AG04449 (cell line): ENCODE results near the gene LKAAEAR1.

Experiments
- CTCF ChIA-PET: fragments of 350-600 bp; formaldehyde crosslinking; extraction: SDS; loops from one replicate; lab custom pipeline; 2021; ENCODE audit warnings: antibody characterized with exemption; lab: Yijun Ruan, JAX
- POLR2A ChIA-PET: fragments of 400-600, 350-600 bp; formaldehyde crosslinking; extraction: SDS; loops from one replicate; lab custom pipeline; 2020; ENCODE audit warnings: antibody characterized with exemption, inconsistent platforms; lab: Yijun Ruan, JAX
- DNase-seq: peaks from one replicate; pipeline ENCODE4 v3.0.0-alpha.2; 2010; ENCODE audit warnings: low read depth, low spot score
- H3K4me3 ChIP-seq: 2 replicates; pipeline ENCODE4 v1.5.1; 2011; ENCODE audit warnings: low read depth, mild to moderate bottlenecking, control low read depth, low read length
- TF ChIP-seq, protein P1 (sequence below): IDR thresholded peaks from one replicate; pipeline ENCODE4 v1.5.1; 2011; ENCODE audit warnings: mild to moderate bottlenecking, moderate library complexity, low read length, control low read depth, inconsistent platforms; ENCODE audit not compliant: insufficient read depth; ENCODE audit errors: missing control alignments

LKAAEAR1 gene

DNA sequence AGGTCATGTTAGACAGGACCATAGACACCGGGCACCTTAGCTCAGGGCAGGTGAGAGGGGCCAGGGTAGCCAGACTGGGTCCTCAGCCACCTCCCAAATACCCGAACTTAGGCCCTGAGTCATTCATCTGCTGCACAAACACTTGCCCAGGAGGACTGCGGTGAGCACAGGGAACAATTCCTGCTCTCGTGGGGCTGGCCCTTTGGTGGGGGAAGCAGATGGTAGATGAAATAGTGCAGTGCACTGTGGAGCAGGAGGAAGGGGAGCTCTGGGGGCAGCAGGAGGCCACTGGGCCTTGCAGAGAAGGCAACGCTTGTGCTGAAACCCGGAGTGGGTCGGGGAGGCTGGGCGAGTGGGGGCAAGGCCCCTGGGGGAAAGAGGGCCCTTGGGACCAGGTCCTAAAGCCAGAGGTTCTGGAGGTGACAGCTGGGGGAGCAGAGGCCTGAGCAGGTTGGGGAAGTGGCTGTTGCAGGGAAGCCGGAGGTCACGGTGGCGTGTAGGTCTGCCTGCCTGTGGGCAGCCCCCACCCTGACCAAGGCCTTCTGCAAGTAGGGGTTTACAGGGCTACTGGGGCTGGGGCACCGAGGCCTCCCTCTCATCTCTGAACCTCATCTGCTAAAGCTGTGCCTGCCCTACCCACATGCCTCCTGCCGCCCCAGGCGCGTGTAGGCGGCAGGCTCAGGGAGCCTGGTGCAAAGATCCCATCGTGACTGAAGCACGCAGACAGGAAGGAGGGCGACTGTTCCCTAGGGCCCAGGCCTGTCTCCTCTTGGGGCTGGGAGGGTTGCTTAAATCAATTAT is 27.8 kb upstream of the LKAAEAR1 start:
- POLR2A ChIA-PET: no interaction called here
- TF ChIP-seq, protein P1, sequence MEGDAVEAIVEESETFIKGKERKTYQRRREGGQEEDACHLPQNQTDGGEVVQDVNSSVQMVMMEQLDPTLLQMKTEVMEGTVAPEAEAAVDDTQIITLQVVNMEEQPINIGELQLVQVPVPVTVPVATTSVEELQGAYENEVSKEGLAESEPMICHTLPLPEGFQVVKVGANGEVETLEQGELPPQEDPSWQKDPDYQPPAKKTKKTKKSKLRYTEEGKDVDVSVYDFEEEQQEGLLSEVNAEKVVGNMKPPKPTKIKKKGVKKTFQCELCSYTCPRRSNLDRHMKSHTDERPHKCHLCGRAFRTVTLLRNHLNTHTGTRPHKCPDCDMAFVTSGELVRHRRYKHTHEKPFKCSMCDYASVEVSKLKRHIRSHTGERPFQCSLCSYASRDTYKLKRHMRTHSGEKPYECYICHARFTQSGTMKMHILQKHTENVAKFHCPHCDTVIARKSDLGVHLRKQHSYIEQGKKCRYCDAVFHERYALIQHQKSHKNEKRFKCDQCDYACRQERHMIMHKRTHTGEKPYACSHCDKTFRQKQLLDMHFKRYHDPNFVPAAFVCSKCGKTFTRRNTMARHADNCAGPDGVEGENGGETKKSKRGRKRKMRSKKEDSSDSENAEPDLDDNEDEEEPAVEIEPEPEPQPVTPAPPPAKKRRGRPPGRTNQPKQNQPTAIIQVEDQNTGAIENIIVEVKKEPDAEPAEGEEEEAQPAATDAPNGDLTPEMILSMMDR: no peak
- no peak overlapping the region for H3K4me3 ChIP-seq
- CTCF ChIA-PET: interaction anchor here (2.1 to 6.6 kb wide), 2 partner anchors 9 to 10 kb away, joined by 7 to 52 read pairs; no protein-coding TSS in a partner anchor
- DNase-seq: no peak

DNA sequence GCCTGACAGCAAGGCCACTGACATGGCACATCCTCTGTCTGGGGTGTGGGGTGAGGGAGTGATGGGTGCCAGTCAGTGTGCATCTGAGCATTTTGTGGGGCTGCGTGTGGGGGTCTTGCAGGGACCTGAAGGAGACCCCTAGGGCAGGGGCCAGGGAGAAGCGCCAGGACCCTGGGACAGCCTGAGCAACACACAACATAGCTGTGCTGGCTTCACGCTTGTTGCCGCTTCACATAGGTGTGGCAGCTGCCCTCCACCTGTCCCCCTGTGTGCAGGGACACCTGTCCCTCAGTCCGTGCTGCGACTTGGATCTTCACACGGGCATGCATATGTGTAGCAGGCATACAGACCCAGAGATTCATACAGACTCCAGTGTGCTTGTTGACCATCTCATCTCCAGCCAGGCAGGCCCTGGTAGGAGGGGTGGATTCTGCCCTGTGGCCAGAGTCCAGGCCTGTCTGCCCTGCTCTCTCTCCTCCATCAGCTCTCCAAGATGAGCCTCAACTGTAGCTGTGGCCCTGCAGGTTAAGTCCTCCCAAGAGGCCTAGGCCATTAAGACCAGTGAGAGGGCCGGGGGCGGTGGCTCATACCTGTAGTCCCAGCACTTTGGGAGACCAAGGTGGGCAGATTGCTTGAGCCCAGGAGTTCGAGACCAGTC is 26.3 kb upstream of the LKAAEAR1 start:
- no peak for DNase-seq
- POLR2A ChIA-PET: no interaction called here
- CTCF ChIA-PET: interaction anchor here (1.5 to 6.6 kb wide), 3 partner anchors 9 to 50 kb away, joined by 3 to 52 read pairs (median 7); no protein-coding TSS in a partner anchor
- TF ChIP-seq, protein P1: no peak
- no peak overlapping the region for H3K4me3 ChIP-seq

DNA sequence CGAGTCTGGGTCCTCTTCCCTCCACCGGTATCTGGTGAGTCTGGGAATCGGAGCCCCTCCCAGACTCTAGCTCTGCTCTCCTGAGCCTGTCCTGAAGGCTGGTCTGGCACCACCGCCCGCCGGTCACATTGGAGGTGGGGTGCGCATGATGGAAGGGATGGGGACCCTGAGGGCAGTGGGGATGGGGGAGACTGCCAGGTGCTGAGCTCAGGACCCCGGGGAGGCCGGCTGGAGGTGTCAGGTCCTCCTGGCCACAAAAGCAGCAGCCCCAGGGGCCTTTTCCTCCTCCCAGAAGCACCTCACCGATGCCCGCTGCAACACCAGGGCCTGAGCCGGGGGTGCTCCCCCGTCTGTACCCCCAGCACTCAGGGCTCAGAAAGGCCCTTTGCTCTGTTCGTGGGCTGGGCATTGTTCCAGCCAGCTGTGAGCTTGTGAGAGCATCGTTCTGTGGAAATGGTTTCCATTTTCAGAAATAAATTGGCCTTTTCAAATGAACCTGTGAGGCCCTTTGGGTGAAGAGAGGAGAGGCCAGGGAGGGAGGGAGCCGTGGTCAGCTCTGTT is 25.7 kb upstream of the LKAAEAR1 start:
- TF ChIP-seq, protein P1: no peak
- no peak overlapping the region for H3K4me3 ChIP-seq
- POLR2A ChIA-PET: no interaction called here
- CTCF ChIA-PET: interaction anchor here (1.5 to 6.6 kb wide), 2 partner anchors 11 to 49 kb away, joined by 3 to 52 read pairs; no protein-coding TSS in a partner anchor
- DNase-seq: no peak

DNA sequence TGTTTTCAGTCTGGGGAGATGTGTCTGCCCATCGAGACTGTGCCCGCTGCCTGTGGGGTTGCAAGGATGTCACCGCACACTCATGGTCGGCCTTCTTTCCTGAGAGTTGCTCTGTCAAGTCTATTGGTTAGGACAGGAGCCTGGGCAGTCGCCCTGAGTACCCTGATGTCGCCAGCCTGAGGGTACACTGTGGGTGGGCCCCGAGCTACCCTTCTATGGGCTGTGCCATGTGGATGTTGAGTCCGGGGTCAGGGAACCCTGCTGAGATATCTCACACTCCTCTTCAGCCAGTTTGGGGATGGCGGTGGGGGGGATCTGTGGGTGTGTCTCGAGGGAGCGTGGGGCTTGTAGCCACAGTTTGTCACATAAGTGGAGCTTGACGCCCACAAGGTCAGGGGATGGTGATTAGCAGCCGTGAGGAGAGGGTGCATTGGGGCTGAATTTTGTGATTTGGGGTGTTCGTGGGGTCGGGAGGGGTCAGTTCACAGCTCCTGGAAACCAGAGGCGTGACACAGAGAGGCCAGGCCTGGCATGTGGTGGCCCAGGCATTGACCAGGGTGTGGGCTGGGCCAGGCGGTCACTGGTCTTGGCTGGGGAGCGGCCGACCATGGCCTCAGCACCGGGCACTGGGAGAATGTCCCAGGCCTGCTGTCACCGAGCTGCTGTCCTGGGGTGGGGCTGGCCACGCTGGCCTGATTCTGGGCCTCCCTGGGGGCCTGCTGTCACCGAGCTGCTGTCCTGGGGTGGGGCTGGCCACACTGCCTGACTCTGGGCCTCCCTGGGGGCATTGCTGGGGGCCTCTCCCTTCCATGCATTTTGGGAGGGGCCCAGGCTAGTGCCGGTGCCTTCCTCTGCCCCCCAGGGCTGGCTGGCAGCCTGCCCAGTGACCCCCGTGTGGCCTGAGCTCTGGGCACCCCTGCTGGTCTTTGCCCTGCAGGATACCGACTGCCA is 24.8 kb upstream of the LKAAEAR1 start:
- TF ChIP-seq, protein P1: no peak
- ChIA-PET CTCF (interaction anchor here (6.6 kb wide), 1 partner anchor 12 kb away, joined by 52 read pairs; no protein-coding TSS in a partner anchor), POLR2A (no interaction called here)
- DNase-seq: no peak
- no peak overlapping the region for H3K4me3 ChIP-seq

DNA sequence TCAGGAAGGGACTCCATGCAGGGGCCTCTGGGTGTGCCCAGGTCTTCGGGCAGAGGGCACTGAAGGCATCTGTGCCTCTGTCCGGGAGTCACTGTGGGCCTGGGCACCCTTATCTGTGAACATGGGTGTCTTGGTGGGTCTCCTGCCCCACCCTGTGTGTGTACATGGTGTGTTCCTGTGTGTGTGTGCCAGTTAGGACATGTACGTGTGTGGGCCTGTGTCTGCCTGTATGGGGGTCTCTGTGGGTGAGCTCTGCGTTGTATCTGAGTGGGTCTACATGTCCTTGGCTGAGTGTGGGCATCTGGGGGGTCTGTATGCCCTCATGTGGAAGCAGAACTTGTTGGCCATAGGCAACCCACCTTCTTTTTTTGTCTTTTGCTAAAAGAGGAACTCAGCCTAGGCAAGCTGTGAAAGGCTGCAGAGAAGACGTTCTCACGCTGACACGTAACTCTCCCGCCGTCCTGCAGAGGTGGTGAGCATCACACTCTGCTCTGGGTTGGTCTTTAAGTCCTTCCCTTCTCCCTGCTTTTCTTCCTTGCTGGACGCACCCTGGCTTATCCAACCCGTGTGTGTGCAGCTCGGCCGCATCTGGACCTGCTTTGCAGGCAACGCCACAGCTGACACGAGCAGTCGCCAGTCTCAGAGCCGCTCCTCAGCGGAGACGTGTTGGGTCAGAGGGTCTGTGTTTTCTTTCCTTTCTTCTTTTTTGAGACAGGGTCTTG is 23.7 kb upstream of the LKAAEAR1 start:
- TF ChIP-seq, protein P1: no peak
- no peak overlapping the region for H3K4me3 ChIP-seq
- CTCF ChIA-PET: interaction anchor here (0.7 to 6.6 kb wide), 2 partner anchors 13 to 23 kb away, joined by 3 to 52 read pairs; partner anchors contain the start of gene LKAAEAR1
- POLR2A ChIA-PET: no interaction called here
- DNase-seq: no peak
